ENCODE data around the gene FECH.
"Not testable (repeated sequence)": the region's sequence is repeated elsewhere in the genome, so short reads cannot be mapped to it uniquely, and the experiment has no call there.

The FECH gene

DNA sequence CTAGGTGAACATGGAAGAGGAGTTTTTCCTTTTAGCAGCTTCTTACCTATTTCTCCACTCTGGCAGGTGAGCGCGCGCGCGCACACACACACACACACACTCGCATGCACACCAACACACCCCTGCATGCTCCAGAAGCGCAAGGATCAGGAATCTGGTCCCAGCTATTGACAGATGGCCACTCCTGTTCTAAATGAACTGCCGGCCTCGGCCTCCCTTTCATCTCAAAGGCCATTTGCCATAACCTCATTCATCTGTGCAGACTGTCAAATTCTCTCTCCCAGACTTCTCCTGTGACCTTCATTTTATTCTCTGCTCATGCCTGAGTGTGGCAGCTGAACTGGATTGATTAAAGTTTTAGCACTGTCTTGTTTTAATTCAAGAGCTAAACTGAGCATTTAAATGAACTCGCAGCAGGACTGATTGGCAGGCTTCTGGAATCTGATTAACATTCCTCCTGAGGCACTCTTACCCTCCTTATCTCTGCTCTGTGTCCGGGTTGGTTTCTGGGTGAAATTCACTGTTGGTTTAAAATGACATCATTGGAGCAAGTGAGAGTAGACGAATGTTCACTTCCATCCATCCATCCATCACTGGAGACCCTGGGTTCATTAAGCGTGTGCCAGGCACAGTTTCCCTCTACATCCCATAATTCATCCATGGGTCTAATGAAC, 58.8 kb downstream of the FECH start:
- DNase-seq, result no peak

DNA sequence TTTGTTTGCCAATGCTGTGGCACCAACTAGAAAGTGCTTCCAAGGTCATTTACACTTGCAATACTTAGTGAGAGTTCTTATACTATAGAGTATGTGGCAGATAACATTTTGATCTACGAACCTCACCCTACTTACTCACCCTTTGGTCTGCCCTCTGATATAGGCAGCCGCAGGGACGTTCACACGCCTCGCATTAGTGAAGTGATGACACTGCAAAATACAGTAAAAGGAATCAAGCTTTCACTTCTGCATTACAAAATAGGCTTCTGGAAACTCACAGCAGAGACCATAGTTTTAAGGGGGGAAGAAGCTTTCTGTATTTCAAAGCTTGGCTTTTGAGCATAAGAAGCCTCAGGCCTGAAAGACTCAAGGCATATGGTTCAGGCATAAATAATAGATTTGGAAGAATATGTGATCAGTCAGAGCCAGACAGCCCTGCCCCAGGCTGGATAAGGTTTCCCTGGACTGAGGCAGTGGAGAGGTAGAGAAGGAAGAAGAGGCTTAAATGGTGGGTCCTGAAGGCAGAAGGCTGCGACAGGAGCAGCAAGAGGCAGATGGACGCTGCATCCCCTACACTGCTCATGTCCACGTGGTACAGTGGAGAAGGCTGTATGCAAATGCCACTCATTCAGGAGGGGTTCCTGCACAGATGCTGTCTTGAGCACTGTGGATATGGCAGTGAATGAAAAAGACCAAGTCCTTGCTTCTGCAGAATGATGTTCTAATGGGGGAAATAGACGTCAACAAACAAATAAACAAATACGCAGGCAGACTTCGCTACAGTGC, 63.1 kb downstream of the FECH start:
- no peak for DNase-seq

DNA sequence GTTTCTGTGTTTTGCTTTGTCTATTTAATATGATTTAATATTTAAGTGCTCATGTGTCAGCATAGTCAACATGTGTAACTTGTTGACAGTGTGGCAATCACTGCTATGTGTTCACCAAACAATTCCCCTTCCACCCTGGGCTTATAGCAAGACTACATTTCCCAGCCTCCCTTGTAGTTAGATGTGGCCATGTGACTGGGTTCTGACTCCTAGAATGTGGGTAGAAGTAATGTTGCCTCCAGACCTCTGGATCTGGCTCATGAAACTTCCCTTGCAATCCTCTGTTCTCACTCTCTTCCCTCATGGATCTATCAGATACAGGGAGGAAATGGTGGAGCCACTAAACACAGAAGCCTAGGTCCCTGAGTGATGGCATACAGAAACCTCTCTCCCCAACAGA, 64.2 kb downstream of the FECH start:
- DNase-seq, result not testable (repeated sequence)

DNA sequence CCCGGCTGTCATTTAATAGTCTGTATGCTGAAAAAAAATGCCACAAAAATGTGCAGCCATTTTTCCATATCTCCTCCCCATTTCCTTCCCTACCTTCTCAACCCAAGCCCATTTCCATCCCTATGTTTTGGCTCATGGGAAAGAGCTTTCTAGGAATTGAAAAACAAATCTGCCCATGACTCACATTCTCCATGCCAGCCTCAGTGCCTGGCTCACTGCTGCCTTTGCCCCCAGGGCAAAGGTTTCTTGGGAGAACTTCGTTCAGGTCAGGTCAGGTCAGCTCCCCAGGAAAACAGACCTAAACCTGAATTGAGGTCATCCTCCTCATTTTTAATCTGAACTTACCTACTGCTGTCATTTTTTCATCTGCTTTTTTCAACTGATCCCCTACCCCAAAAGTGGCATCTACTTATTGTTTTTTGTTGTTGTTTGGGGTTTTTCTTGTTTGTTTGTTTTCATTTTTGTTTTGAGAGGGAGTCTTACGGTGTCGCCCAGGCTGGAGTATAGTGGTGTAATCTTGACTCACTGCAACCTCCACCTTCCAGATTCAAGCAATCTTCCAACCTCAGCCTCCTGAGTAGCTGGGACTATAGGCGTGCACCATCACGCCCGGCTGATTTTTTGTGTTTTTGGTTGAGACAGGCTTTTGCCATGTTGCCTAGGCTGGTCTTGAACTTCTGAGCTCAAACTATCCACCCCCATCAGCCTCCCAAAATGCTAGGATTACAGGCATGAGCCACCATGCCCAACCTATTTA, 66.7 kb downstream of the FECH start:
- DNase-seq, result no peak

DNA sequence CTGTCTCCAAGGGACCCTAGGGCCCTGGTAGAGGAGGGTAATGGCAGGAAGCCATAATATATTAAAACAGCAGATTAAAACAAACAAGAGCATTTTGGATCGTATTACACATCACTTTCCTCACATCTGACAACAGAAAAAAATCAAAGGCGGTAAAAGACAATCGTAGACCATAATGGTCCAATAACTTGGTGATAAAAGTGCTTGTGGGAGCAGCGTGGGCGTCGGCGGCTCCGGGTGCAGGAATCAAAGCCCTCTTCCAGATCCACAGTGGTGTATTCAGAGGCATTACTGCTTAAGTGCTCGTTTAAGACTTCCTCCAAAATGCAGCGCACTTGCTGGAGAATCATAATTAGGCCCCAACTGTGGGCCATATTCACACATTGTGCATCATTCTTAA, 68.0 kb downstream of the FECH start:
- DNase-seq, result no peak

DNA sequence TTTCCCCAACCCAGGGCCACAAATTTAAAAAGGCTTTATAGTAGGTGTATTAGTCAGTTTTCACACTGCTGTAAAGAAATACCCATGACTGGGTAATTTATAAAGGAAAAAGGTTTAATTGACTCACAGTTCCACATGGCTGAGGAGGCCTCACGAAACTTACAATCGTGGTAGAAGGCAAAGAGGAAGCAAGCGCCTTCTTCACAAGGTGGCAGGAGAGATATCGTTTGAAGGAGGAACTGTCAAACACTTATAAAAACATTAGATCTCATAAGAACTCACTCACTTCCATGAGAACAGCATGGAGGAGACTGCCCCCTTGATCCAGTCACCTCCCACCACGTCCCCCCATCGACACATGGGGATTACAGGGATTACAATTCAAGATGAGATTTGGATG, 70.4 kb downstream of the FECH start:
- no peak for DNase-seq

DNA sequence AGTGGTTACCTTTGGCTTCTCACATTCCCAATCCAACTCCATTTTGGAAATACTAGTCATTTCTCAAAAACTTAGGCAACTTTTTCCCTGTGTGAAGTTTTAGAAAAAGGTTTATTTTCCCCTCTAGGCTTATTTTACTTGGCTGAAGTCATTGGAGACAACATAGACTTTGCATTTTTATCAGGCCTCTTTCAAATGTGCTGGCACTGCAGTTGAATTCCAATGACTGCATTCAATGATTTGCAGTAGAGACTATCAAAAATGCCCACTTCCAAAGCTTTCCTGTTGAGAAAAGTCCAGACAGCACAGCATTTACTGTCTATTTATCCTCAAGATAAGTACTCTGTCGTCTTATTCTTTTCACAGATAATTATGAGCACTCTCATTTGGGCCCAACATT, 81.3 kb downstream of the FECH start:
- no peak for DNase-seq

DNA sequence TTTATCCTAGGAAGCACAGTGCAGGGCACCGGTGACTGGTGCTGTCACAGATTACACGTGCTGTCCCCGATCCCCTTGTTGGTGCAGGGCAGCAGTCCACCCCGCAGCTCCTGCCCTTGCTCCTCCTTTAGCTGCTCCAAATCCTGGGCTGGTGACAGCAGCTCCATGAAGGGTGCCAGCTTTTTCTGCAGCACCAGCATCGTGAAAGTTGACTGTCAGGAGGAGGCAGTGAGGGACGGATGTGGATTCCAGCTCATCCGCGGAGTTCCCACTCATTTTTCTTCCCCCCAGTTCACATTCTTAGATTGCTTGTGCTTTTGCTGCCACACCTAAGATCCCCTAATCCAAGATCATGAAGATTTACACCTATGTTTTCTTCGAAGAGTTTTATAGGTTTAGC, 83.9 kb downstream of the FECH start:
- DNase-seq, result no peak

DNA sequence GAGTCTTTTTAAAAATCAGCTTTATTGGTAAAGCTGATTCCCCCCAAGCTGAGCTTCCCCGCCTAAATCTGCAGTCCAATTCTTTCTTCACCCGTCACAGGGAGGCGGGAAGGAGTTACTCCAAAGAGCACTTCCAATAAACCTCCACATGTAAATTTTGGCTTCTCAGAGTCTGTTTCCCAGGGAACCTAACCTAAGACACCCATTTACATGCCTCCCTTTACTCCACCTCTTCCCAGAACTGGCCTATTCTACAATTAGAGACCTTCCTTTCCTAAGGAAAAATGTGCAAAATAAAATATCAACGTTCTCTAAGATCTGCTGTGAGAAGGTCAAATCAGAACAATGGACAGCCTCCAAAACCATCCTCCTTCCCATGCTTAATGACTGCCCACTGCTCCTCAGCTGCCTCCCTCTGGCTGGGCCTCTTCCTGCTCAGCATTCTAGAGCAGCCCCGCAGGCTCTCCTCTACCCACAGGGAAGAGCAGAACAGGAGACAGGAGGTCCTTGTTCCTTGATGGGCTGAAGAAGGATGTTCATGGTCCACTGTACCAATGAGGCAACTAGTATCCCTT, 87.7 kb downstream of the FECH start:
- no peak for DNase-seq

All from CD4-positive, alpha-beta T cell treated with Interleukin-6 for 4 hours (primary cell).